Transverse colon (tissue), 4 donors: ENCODE results near the gene SLC38A6. TPM values are rescaled to one million over a fixed set of nuclear protein-coding genes. Genes with fewer than 3 reads are reported as not detected.
"Not testable (repeated sequence)": the region's sequence is repeated elsewhere in the genome, so short reads cannot be mapped to it uniquely, and the experiment has no call there.

Source experiments
- DNase-seq: peaks from one replicate; pipeline ENCODE4 v3.0.0-alpha.2; 2019
- H3K27ac ChIP-seq, 4 donors: fragments of 200-600 bp; sonication (generic); 2 replicates each; pipeline ENCODE4 v1.5.1; 2016 to 2018; ENCODE audit warnings: inconsistent platforms in 4 of 4
- H3K27me3 ChIP-seq: fragments of 200-600 bp; sonication (generic); 2 replicates; pipeline ENCODE4 v1.5.1; 2017; ENCODE audit warnings: inconsistent platforms
- H3K36me3 ChIP-seq, 4 donors: fragments of 200-600 bp; sonication (generic); 2 replicates each; pipeline ENCODE4 v1.5.1; 2017 to 2019; ENCODE audit warnings: inconsistent platforms in 4 of 4
- H3K4me1 ChIP-seq, 4 donors: fragments of 200-600 bp; sonication (generic); 2 replicates each; pipeline ENCODE4 v1.5.1; 2017 to 2020; ENCODE audit warnings: inconsistent platforms in 4 of 4
- H3K4me3 ChIP-seq, 4 donors: fragments of 200-600 bp; sonication (generic); 1 replicate in 1 of 4; 2 replicates in 3 of 4; pipeline versions ENCODE4 v1.5.1 to v1.6.1; 2017 to 2019; ENCODE audit warnings: inconsistent platforms in 4 of 4
- H3K9me3 ChIP-seq, 2 donors: fragments of 200-600 bp; sonication (generic); 2 replicates each; pipeline ENCODE4 v1.5.1; 2017 to 2019; ENCODE audit warnings: inconsistent platforms in 2 of 2
- EP300 ChIP-seq: sonication (generic); formaldehyde crosslinking; IDR thresholded peaks from one replicate; pipeline ENCODE4 v1.6.1; 2017; ENCODE audit warnings: antibody characterized with exemption, low read depth
- POLR2A ChIP-seq: fragments of 450-650 bp; IDR thresholded peaks from one replicate; pipeline ENCODE4 v1.6.1; 2016; ENCODE audit warnings: antibody characterized with exemption, mild to moderate bottlenecking, moderate library complexity
- POLR2AphosphoS5 ChIP-seq, 3 donors: sonication (generic); formaldehyde crosslinking; IDR thresholded peaks; one replicate each; pipeline ENCODE4 v1.6.1; 2016; ENCODE audit warnings: antibody characterized with exemption in 3 of 3
- WGBS, 2 donors: methylation state at CpG; one replicate each; pipeline ENCODE4 v1.1.5; 2018; ENCODE audit warnings: low coverage in 1 of 2; 5-methylcytosine and 5-hydroxymethylcytosine counted together
- in situ Hi-C, 4 donors: fragments of 200-750 bp; cut with MboI; loops; one replicate each; pipeline versions ENCODE4 v1.15.0 to v1.15.1; 2017; ENCODE audit warnings: low sequenced_read_pairs in 3 of 4, low pct_ligation_motif_present in 1 of 4, low pct_unique_long_range_greater_than_20kb in 1 of 4
- intact Hi-C: fragments of 100-400 bp; cut with DNase I; formaldehyde crosslinking; loops from one replicate; pipeline ENCODE4 v1.15.1; 2023; ENCODE audit warnings: low total_unique reads
- total RNA-seq, 4 donors: library from RNA; depleted of rRNA; stranded (reverse); fragments of >200 nt; gene quantifications; one replicate each; pipeline ENCODE4 v1.1.0, GENCODE V29; 2016
- TF ChIP-seq, protein P1 (sequence below), 5 experiments: fragments of 200-600 bp in 3 of 5; fragments of 450-650 bp in 2 of 5; sonication (generic) in 3 of 5; IDR thresholded peaks; 1 replicate in 2 of 5; 2 replicates in 3 of 5; pipeline ENCODE4 v1.5.1; 2016 to 2017; ENCODE audit warnings: antibody characterized with exemption in 5 of 5, inconsistent platforms in 3 of 5, mild to moderate bottlenecking in 2 of 5, moderate library complexity in 1 of 5

The SLC38A6 gene
- total RNA-seq, 4 donors from 2014 or later, result 7.9 to 20.6 (median 10.0) TPM; not detected in 1

GRCh38 chr14:61089126-61089750 is 108.2 kb downstream of the SLC38A6 start:
- H3K27me3 ChIP-seq, result no peaks in the 10 kb centered on the region
- H3K4me1 ChIP-seq, result no peaks in the 10 kb centered on the region
- intact Hi-C loops (no loop called here), in situ Hi-C loops (no loop called here)
- no peak overlapping the region for H3K4me3 ChIP-seq
- TF ChIP-seq POLR2A (no peak), POLR2AphosphoS5 (IDR thresholded peaks at IDR 0.05) (no peak), EP300 (no peak)
- TF ChIP-seq, protein P1, sequence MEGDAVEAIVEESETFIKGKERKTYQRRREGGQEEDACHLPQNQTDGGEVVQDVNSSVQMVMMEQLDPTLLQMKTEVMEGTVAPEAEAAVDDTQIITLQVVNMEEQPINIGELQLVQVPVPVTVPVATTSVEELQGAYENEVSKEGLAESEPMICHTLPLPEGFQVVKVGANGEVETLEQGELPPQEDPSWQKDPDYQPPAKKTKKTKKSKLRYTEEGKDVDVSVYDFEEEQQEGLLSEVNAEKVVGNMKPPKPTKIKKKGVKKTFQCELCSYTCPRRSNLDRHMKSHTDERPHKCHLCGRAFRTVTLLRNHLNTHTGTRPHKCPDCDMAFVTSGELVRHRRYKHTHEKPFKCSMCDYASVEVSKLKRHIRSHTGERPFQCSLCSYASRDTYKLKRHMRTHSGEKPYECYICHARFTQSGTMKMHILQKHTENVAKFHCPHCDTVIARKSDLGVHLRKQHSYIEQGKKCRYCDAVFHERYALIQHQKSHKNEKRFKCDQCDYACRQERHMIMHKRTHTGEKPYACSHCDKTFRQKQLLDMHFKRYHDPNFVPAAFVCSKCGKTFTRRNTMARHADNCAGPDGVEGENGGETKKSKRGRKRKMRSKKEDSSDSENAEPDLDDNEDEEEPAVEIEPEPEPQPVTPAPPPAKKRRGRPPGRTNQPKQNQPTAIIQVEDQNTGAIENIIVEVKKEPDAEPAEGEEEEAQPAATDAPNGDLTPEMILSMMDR (IDR thresholded peaks at IDR 0.05), result no peak
- no peaks in the 10 kb centered on the region for H3K36me3 ChIP-seq
- H3K9me3 ChIP-seq, result no peaks in the 10 kb centered on the region
- no peak for DNase-seq
- H3K27ac ChIP-seq, result no peak overlapping the region
- WGBS, 2 donors, result 90 to 100% methylated on average over 1 to 2 of the region's 2 CpGs

- intact Hi-C loops (no loop called here), in situ Hi-C loops (no loop called here)
- no peak overlapping the region for H3K27ac ChIP-seq
- TF ChIP-seq POLR2A (no peak), EP300 (no peak)
- no peaks in the 10 kb centered on the region for H3K36me3 ChIP-seq
- no peak overlapping the region for H3K4me3 ChIP-seq
- DNase-seq, result no peak
- H3K4me1 ChIP-seq, result no peaks in the 10 kb centered on the region
- WGBS, 2 donors, result 72 to 74% methylated on average over 7 of the region's 7 CpGs
- no peaks in the 10 kb centered on the region for H3K27me3 ChIP-seq
- no peaks in the 10 kb centered on the region for H3K9me3 ChIP-seq
These were observed 109.6 kb downstream of the SLC38A6 start for GRCh38 chr14:61090432-61091216.

DNA sequence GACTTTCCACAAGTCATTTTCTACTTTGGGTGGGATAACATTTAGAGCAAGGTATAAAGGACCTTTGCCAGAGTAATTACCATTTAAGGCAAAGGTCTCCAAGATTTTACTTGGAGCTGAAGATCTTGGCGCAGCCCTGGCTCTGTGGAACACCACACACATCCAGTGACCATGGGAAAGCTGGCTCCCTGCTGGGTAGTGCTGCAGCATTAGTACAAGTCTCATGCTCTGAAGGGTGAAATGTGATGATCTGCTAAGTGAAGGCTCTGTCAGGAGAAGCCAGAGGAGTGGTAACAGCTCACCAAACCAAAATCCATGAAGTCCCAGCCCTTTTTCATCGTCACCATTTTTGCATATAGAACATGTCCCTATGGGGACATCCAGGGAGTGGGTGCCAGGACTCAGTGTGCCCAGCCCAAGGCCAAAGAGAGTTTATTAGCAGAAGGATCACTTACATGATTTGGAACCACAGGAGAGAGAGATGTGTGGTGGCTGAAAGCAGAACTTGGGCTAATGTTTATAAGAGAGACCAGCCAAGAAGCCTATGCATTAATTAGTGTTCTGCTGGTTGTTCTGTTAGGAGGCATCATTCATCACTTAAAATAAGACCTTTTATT is 110.7 kb downstream of the SLC38A6 start:
- no peak for DNase-seq
- in situ Hi-C loops (no loop called here), intact Hi-C loops (no loop called here)
- no peaks in the 10 kb centered on the region for H3K27me3 ChIP-seq
- H3K9me3 ChIP-seq, result no peaks in the 10 kb centered on the region
- H3K4me3 ChIP-seq, result no peak overlapping the region
- H3K36me3 ChIP-seq, result no peaks in the 10 kb centered on the region
- H3K4me1 ChIP-seq, result no peaks in the 10 kb centered on the region
- no peak overlapping the region for H3K27ac ChIP-seq
- no peak for TF ChIP-seq EP300
- no peak for TF ChIP-seq POLR2A
- no peak for TF ChIP-seq POLR2AphosphoS5 (IDR thresholded peaks at IDR 0.05)
- TF ChIP-seq, protein P1 (IDR thresholded peaks at IDR 0.05), result no peak
- 95% methylated on average over 2 of the region's 2 CpGs; no CpG with 5 or more reads in 1 of the 2 donors for WGBS, 2 donors

DNA sequence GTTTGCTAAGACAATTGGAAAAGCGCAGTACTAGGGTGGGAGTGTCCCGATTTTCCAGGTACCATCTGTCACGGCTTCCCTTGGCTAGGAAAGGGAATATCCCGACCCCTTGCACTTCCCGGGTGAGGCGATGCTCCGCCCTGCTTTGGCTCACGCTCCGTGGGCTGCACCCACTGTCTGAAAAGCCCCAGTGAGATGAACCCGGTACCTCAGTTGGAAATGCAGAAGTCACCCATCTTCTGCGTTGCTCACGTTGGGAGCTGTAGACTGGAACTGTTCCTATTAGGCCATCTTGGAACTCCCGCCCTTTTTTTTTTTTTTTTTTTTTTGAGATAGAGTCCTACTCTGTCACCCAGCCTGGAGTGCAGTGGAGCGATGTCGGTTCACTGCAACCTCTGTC is 117.1 kb downstream of the SLC38A6 start:
- H3K27ac ChIP-seq, DNase-seq, in situ Hi-C loops, H3K27me3 ChIP-seq, H3K4me3 ChIP-seq, H3K36me3 ChIP-seq, H3K9me3 ChIP-seq, intact Hi-C loops: not testable (repeated sequence)
- 87 to 99% methylated on average over 4 to 15 of the region's 15 CpGs for WGBS, 2 donors
- peaks cover 0 to 11% (median 2%) of the 10 kb centered on the region in 4 donors for H3K4me1 ChIP-seq

DNA sequence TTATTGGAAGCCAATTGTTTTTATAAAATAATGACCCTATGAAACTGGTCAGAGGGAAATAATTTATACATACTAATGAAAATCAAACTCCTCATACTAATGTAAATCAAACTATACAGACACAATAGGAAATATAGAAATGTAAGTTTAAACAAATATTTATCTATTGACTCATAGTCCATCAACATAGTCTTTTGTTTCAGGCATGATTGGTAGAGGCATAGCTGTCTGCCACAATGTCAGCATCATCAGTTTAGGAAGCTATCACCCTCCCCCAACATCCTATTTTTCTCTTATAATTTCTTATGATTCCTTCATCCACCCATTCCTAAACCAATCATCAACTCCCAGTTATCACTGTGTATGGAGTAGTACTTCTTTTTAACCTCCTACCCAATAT is 117.7 kb downstream of the SLC38A6 start:
- no peak overlapping the region for H3K4me3 ChIP-seq
- intact Hi-C loops, result no loop called here
- no peaks in the 10 kb centered on the region for H3K36me3 ChIP-seq
- H3K9me3 ChIP-seq, result no peaks in the 10 kb centered on the region
- no peak overlapping the region for H3K27ac ChIP-seq
- TF ChIP-seq EP300 (no peak), POLR2A (no peak), POLR2AphosphoS5 (IDR thresholded peaks at IDR 0.05) (no peak)
- TF ChIP-seq, protein P1 (IDR thresholded peaks at IDR 0.05), result no peak
- DNase-seq, result no peak
- in situ Hi-C loops, result no loop called here
- peaks cover 5 to 17% (median 8%) of the 10 kb centered on the region in 4 donors for H3K4me1 ChIP-seq
- H3K27me3 ChIP-seq, result no peaks in the 10 kb centered on the region
